Measurements from ENCODE around the gene CDK8. TPM values are rescaled to one million over a fixed set of nuclear protein-coding genes. Genes with fewer than 3 reads are reported as not detected.
A peak's percentile ranks its signal among the peaks of the same experiment; 100 is the strongest.

Gene CDK8
- total and polyA plus RNA-seq, 2 experiments from 2014 or later = 16.1 to 27.0 TPM

GRCh38 chr13:26344980-26345379 lies 91.1 kb downstream of the CDK8 start:
- no peak for DNase-seq (ENCODE audit: low spot score)
- H3K4me2 ChIP-seq = no peak overlapping the region
- H3K27ac ChIP-seq = no peak overlapping the region
- H3K9me2 ChIP-seq (replicated peaks; ENCODE audit: insufficient read depth) = no peaks in the 10 kb centered on the region
- peaks cover 4% of the 10 kb centered on the region for H3K79me2 ChIP-seq
- no peak overlapping the region for H3K4me3 ChIP-seq
- no peak overlapping the region for H2AFZ ChIP-seq
- H3K36me3 ChIP-seq (replicated peaks; ENCODE audit: insufficient read depth, low read depth) = no peaks in the 10 kb centered on the region
- H4K20me1 ChIP-seq (ENCODE audit: insufficient read depth, poor library complexity, severe bottlenecking) = no peaks in the 10 kb centered on the region
- 97% methylated on average over 4 of the region's 4 CpGs for WGBS (ENCODE audit: low lambda C conversion rate, missing lambda C conversion rate)
- H3K9me3 ChIP-seq (ENCODE audit: low read depth) = no peaks in the 10 kb centered on the region
- H3K4me1 ChIP-seq (ENCODE audit: insufficient read depth) = no peaks in the 10 kb centered on the region
- TF ChIP-seq EZH2 (IDR thresholded peaks at IDR 0.05; ENCODE audit: borderline replicate concordance) (no peak), CTCF (IDR thresholded peaks at IDR 0.05; ENCODE audit: poor library complexity) (no peak), EZH2phosphoT487 (IDR thresholded peaks at IDR 0.05; ENCODE audit: low read depth, severe bottlenecking, unreplicated experiment) (no peak)
- no peaks in the 10 kb centered on the region for H3K27me3 ChIP-seq

GRCh38 chr13:26348966-26349365 lies 95.0 kb downstream of the CDK8 start:
- 54% methylated on average over 3 of the region's 3 CpGs for WGBS (ENCODE audit: low lambda C conversion rate, missing lambda C conversion rate)
- TF ChIP-seq EZH2 (IDR thresholded peaks at IDR 0.05; ENCODE audit: borderline replicate concordance) = no peak
- no peak for TF ChIP-seq CTCF (IDR thresholded peaks at IDR 0.05; ENCODE audit: poor library complexity)
- H3K4me2 ChIP-seq = no peak overlapping the region

GRCh38 chr13:26362261-26362660 lies 108.3 kb downstream of the CDK8 start:
- no peak for DNase-seq (ENCODE audit: low spot score)
- H3K4me2 ChIP-seq = no peak overlapping the region
- TF ChIP-seq EZH2phosphoT487 (IDR thresholded peaks at IDR 0.05; ENCODE audit: low read depth, severe bottlenecking, unreplicated experiment) = no peak
- TF ChIP-seq CTCF (IDR thresholded peaks at IDR 0.05; ENCODE audit: poor library complexity) = no peak
- TF ChIP-seq EZH2 (IDR thresholded peaks at IDR 0.05; ENCODE audit: borderline replicate concordance) = no peak
- no peaks in the 10 kb centered on the region for H3K9me3 ChIP-seq (ENCODE audit: low read depth)
- H3K4me3 ChIP-seq = no peak overlapping the region
- H3K79me2 ChIP-seq = no peaks in the 10 kb centered on the region
- H3K36me3 ChIP-seq (replicated peaks; ENCODE audit: insufficient read depth, low read depth) = no peaks in the 10 kb centered on the region
- H4K20me1 ChIP-seq (ENCODE audit: insufficient read depth, poor library complexity, severe bottlenecking) = no peaks in the 10 kb centered on the region
- WGBS (ENCODE audit: low lambda C conversion rate, missing lambda C conversion rate) = 93% methylated on average over 2 of the region's 2 CpGs
- H3K27ac ChIP-seq = no peak overlapping the region
- H3K4me1 ChIP-seq (ENCODE audit: insufficient read depth) = no peaks in the 10 kb centered on the region
- no peaks in the 10 kb centered on the region for H3K9me2 ChIP-seq (replicated peaks; ENCODE audit: insufficient read depth)
- H2AFZ ChIP-seq = no peak overlapping the region
- H3K27me3 ChIP-seq = no peaks in the 10 kb centered on the region

More at GRCh38 chr13:26348966-26349365, 95.0 kb downstream of the CDK8 start:
- peak; percentile 16 for DNase-seq (ENCODE audit: low spot score)
- Histone ChIP-seq H3K4me1 (ENCODE audit: insufficient read depth) (no peaks in the 10 kb centered on the region), H3K36me3 (replicated peaks; ENCODE audit: insufficient read depth, low read depth) (no peaks in the 10 kb centered on the region), H2AFZ (no peak overlapping the region), H3K79me2 (peaks cover 4% of the 10 kb centered on the region), H3K27ac (no peak overlapping the region), H3K4me3 (no peak overlapping the region), H3K9me2 (replicated peaks; ENCODE audit: insufficient read depth) (no peaks in the 10 kb centered on the region), H3K9me3 (ENCODE audit: low read depth) (no peaks in the 10 kb centered on the region), H4K20me1 (ENCODE audit: insufficient read depth, poor library complexity, severe bottlenecking) (no peaks in the 10 kb centered on the region), H3K27me3 (no peaks in the 10 kb centered on the region)

GRCh38 chr13:26370553-26370952 lies 116.6 kb downstream of the CDK8 start:
- no peak overlapping the region for H3K27ac ChIP-seq
- DNase-seq (ENCODE audit: low spot score) = no peak
- no peaks in the 10 kb centered on the region for H3K36me3 ChIP-seq (replicated peaks; ENCODE audit: insufficient read depth, low read depth)
- peak overlapping the region; percentile 6 for H3K4me2 ChIP-seq
- no peaks in the 10 kb centered on the region for H3K9me3 ChIP-seq (ENCODE audit: low read depth)
- no peak overlapping the region for H3K4me3 ChIP-seq
- no peaks in the 10 kb centered on the region for H3K9me2 ChIP-seq (replicated peaks; ENCODE audit: insufficient read depth)
- H3K79me2 ChIP-seq = no peaks in the 10 kb centered on the region
- 69% methylated on average over 2 of the region's 2 CpGs for WGBS (ENCODE audit: low lambda C conversion rate, missing lambda C conversion rate)
- H3K4me1 ChIP-seq (ENCODE audit: insufficient read depth) = no peaks in the 10 kb centered on the region
- H3K27me3 ChIP-seq = no peaks in the 10 kb centered on the region
- TF ChIP-seq EZH2phosphoT487 (IDR thresholded peaks at IDR 0.05; ENCODE audit: low read depth, severe bottlenecking, unreplicated experiment) (no peak), CTCF (IDR thresholded peaks at IDR 0.05; ENCODE audit: poor library complexity) (no peak), EZH2 (IDR thresholded peaks at IDR 0.05; ENCODE audit: borderline replicate concordance) (no peak)
- H4K20me1 ChIP-seq (ENCODE audit: insufficient read depth, poor library complexity, severe bottlenecking) = no peaks in the 10 kb centered on the region
- no peak overlapping the region for H2AFZ ChIP-seq
